ENCODE data around the gene MORF4L1.

GRCh38 chr15:78947506-78947905, 74.8 kb downstream of the MORF4L1 start:
- TF ChIP-seq EZH2 (IDR thresholded peaks at IDR 0.05; ENCODE audit: insufficient read depth, poor library complexity, severe bottlenecking) (no peak), EZH2phosphoT487 (IDR thresholded peaks at IDR 0.05; ENCODE audit: insufficient read depth, low read depth) (no peak)

Data from GM23248 (cell line).